ENCODE results near the gene FAM210B. TPM values are rescaled to one million over a fixed set of nuclear protein-coding genes. Genes with fewer than 3 reads are reported as not detected.
"Not testable (repeated sequence)": the region's sequence is repeated elsewhere in the genome, so short reads cannot be mapped to it uniquely, and the experiment has no call there.

FAM210B gene
- total RNA-seq, 1 donor from 2014 or later, result 17.9 TPM

DNA sequence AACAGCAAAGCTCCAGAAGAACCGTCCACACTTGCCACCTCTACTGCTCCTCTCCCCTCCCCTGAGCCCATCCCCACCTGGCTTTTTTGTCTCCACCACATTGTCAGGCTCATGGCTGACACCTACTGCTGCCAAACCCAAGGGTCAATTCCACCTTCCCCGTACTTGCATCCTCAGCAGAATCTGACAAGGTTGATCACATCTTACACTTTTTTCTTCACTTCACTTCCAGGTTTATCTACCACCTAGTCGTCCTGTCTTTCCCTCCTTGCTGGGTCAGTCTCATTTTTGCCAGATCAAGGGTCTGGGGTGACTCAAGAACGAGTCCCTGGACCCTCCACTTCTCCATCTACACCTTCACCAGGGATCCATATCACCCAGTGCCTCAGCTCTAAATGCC, 30.1 kb downstream of the FAM210B start:
- H3K9me3 ChIP-seq, result no peaks in the 10 kb centered on the region
- intact Hi-C loops (cut with DNase I), result no loop called here
- DNase-seq (ENCODE audit: low spot score in 2 of 2), result no peak

GRCh38 chr20:56389807-56390206, 31.0 kb downstream of the FAM210B start:
- Histone ChIP-seq H3K4me1 (peaks cover 0 to 17% of the 10 kb centered on the region in 2 donors), H3K9me3 (no peaks in the 10 kb centered on the region), H3K27ac (no peak overlapping the region), H3K4me3 (no peak overlapping the region), H3K27me3 (no peaks in the 10 kb centered on the region), H3K36me3 (no peaks in the 10 kb centered on the region)
- no peak for TF ChIP-seq CTCF (IDR thresholded peaks at IDR 0.05)
- intact Hi-C loops (cut with DNase I), result loop anchor here (10.0 kb wide), 1 partner anchor 965 kb away; the partner anchor contains the start of gene RAE1
- no peak for DNase-seq (ENCODE audit: low spot score in 2 of 2)

More for the DNA sequence above, 30.1 kb downstream of the FAM210B start:
- TF ChIP-seq CTCF (IDR thresholded peaks at IDR 0.05), result no peak
- H3K4me1 ChIP-seq, result peaks cover 0 to 16% of the 10 kb centered on the region in 2 donors
- no peak overlapping the region for H3K4me3 ChIP-seq
- H3K36me3 ChIP-seq, result no peaks in the 10 kb centered on the region
- H3K27ac ChIP-seq, result no peak overlapping the region
- no peaks in the 10 kb centered on the region for H3K27me3 ChIP-seq

DNA sequence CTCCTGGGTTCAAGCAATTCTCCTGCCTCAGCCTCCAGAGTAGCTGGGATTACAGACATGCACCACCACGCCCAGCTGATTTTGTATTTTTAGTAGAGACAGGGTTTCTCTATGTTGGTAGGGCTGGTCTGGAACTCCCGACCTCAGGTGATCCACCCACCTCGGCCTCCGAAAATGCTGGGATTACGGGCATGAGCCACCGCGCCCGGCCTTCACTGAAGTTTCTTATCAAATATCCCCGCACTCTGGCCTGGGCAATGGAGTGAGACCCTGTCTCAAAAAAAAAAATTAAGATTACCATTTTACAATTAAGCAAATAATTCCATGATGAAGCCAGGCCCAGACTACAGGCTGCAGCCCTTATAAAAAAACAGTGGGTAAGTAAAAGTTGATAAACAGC, 31.6 kb downstream of the FAM210B start:
- H3K4me3 ChIP-seq; H3K27ac ChIP-seq; H3K9me3 ChIP-seq; DNase-seq (ENCODE audit: low spot score in 2 of 2); H3K36me3 ChIP-seq; H3K27me3 ChIP-seq: not testable (repeated sequence)
- intact Hi-C loops (cut with DNase I), result loop anchor here (10.0 kb wide), 1 partner anchor 964 kb away; the partner anchor contains the start of gene RAE1
- H3K4me1 ChIP-seq, result peaks cover 0 to 17% of the 10 kb centered on the region in 2 donors

GRCh38 chr20:56391037-56391436, 32.3 kb downstream of the FAM210B start:
- intact Hi-C loops (cut with DNase I), result loop anchor here (10.0 kb wide), 1 partner anchor 964 kb away; the partner anchor contains the start of gene RAE1
- Histone ChIP-seq H3K4me3 (peak overlapping the region in 1 of 2 donors; percentile 78), H3K27ac (no peak overlapping the region), H3K36me3 (peaks cover 8 to 11% of the 10 kb centered on the region in 2 donors), H3K4me1 (peaks cover 0 to 17% of the 10 kb centered on the region in 2 donors), H3K27me3 (no peaks in the 10 kb centered on the region), H3K9me3 (no peaks in the 10 kb centered on the region)
- no peak for TF ChIP-seq CTCF (IDR thresholded peaks at IDR 0.05)
- no peak for DNase-seq (ENCODE audit: low spot score in 2 of 2)

GRCh38 chr20:56391596-56392131, 32.9 kb downstream of the FAM210B start:
- H3K9me3 ChIP-seq, result no peaks in the 10 kb centered on the region
- H3K36me3 ChIP-seq, result peaks cover 11 to 18% of the 10 kb centered on the region in 2 donors
- H3K27me3 ChIP-seq, result no peaks in the 10 kb centered on the region
- peak overlapping the region; percentile 87 to 90 for H3K27ac ChIP-seq
- no peak for TF ChIP-seq CTCF (IDR thresholded peaks at IDR 0.05)
- intact Hi-C loops (cut with DNase I), result loop anchor here (1.0 to 10.0 kb wide), 3 partner anchors 33 to 963 kb away; partner anchors contain the start of genes FAM210B, RAE1 and RTF2
- DNase-seq (ENCODE audit: low spot score in 2 of 2), result no peak
- peak overlapping the region; percentile 63 to 78 for H3K4me3 ChIP-seq
- peaks cover 0 to 17% of the 10 kb centered on the region in 2 donors for H3K4me1 ChIP-seq

GRCh38 chr20:56392132-56392880, 33.5 kb downstream of the FAM210B start, which contains the start of the genes AURKA and CSTF1:
AURKA (minus strand) TSS chr20:56392215; CDS start chr20:56388197, 4,018 bp downstream.
CSTF1 (plus strand) TSS chr20:56392645; CDS start chr20:56395553, 2,908 bp downstream.
- no peak for TF ChIP-seq CTCF (IDR thresholded peaks at IDR 0.05)
- DNase-seq (ENCODE audit: low spot score in 2 of 2), result peak; percentile 99 to 100
- intact Hi-C loops (cut with DNase I), result loop anchor here (1.0 to 10.0 kb wide), 3 partner anchors 34 to 962 kb away; partner anchors contain the start of genes FAM210B, RAE1 and RTF2
- Histone ChIP-seq H3K27me3 (no peaks in the 10 kb centered on the region), H3K27ac (peak within 1 kb of the TSS; percentile 87 to 90), H3K36me3 (peaks cover 18 to 24% of the 10 kb centered on the region in 2 donors), H3K4me3 (peak within 1 kb of the TSS; percentile 63 to 78), H3K9me3 (no peaks in the 10 kb centered on the region), H3K4me1 (peaks cover 0 to 17% of the 10 kb centered on the region in 2 donors)

Data from ascending aorta (tissue), 2 donors.